NCI-H2227 (cell line): ENCODE data around the gene IZUMO4.

Source experiments
- DNase-seq: peaks from one replicate; lab custom pipeline; 2025; ENCODE audit not compliant: unreplicated experiment; lab: John Stamatoyannopoulos, UW

Gene IZUMO4

DNA sequence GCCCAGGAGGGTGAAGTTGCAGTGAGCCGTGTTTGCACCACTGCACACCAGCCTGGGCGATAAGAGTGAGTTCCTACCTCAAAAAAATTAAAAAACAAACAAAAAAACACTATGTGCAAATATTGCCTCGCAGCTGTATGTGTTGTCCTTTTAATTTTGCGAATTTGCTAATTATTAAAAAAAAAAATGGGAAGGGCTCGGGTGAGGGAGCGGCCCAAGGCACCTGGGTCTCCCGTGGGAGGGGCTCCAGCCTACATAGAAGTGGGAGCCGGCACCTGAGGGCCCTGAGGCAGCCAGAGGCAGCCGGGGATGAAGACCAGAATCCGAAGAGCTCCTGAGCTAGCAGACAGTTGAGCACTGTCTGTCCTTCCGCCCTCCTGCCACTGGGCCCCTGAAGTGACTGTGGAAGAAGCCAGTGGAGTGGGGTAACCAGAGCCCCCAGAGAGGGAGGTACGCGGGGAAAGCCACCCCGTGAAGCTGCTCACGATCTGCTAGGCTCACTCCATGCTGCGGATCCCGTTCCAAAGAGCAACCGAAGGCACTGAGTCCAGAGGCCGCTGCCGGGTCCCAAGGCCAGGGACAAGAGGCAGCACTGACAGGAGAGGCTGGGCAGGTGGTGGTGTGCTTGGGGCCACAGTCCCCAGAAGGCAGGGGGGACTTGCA lies 6.5 kb downstream of the IZUMO4 start:
- no peak for DNase-seq

DNA sequence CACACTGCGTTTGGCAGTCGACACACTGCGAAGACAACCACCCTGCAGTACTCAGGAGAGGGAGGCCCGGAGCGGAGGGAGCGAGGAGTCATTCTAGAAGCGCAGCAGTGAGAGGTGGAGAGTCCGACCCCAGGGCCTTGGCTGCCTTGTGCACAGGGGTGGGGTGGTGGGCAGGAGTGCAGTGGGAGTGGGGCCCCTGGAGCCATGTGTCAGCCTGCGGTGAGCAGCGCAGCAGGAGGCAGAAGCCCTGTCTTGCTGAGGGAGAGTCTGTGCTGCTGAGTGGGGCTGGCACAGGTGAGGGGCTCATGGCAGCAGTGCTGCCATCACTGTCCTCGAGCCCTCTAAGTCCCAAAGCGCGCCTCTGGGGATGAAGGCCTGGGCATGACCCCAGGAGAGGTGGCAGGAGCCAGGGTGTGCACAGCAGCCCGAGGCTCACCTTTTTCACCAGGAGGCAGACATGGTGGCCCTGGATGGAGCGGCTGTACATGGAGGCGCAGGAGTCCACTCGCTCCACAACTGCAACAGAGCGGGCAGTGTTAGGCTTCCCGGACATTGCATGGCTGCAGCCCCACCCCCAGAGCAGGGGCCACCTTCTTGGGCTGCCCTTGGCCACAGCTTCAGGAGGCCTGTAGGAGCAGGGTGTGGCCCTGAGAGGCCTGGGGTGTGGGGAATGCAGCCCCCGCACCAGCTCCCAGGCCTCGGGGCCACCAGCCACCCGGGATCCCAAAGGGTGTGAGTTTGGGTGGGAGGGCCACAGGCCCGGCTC lies 11.7 kb downstream of the IZUMO4 start:
- no peak for DNase-seq

DNA sequence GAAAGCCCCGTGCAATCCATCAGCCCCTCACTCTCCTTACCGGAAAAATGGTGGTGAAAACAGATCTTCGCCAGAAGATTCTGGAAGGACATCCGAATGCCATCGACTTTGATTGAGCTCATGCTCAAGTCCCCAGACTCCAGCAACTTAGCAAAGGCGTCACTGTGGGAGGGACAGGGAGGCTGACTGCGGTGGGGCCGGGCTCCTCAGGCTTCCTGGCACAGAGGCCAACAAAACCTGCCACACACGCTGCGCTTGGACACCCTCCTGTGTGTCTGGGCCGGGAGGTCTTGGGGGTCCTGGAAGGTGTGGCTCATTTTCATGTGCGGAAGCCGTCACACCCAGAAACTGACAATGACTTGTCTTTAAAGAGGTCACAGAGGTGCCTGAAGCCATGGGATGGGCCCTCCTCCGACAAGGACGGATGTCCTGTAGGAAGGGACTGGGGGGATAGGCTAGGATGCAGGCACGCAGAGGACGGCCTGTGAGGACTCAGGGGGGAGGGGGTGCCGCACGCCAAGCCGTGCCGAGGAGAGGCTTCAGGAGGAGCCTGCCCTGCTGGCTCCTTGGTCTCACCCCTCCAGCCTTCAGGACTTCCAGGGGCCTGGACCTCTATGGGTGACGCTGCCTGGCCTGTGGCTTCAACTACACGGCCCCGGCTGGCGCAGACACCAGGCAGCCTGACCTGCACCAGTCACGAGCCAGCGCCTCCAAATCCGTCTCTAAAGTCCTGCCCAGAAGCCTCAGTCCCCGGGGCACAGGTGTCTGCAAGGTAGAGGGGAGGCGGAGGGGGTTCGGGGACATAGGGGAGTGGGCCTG lies 12.5 kb downstream of the IZUMO4 start:
- DNase-seq: no peak

DNA sequence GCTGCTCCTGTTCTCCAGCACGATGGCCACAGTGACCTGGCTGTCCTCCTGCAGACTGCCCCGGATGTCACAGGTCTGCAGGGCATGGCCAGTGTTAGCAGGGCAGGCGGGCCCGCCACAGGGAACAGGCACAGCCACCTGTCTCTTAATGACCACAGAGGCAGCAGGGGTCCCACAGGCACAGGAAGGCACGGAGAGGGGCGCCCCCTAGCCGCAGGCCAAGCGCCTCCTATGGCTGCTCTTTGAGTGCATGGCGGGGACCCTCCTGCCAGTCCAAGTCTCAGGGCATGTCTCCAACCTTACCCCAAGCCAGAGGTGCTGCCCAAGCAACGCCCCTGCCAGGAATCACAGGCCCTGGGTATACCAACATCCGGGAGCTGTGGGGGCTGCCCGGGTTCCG lies 14.1 kb downstream of the IZUMO4 start:
- no peak for DNase-seq

DNA sequence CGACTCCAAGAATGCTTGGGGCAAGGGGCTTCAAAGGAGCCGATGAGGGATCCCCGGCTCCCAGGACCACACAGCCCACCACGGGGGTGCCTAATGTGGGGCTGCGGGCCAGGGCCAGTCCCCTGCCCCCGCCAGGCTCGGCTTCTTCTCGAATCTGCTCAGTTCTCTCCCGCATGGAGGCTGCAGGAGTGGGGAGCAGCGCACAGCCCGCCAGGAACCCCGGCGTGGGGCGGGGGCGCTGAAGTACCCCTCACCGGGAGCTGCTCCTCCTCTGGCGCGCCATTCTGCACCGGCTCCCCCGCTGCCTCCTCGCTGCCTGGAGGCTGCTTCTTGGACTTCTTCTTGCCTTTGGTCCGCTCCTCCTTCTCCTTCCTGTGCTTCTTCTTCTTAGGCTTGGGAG lies 14.7 kb downstream of the IZUMO4 start:
- DNase-seq: no peak

DNA sequence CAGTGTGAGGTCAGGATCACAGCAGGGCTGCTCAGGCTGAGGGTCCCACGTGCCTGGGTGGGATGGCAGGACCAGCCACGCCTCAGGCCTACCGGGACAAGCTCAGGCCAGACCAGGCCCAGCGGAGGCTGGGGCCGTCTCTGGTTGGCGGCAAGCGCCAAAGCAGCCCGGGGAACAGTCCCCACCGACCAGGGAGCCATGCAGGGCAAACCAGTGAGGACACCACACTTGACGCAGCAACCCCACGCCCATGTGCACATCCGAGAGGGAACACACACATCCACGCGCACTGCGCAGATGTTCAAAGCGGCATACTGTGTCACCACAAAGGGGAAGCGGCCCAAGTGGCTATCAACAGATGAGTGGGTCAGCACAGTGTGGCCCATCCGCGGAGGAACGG lies 15.2 kb downstream of the IZUMO4 start:
- no peak for DNase-seq

DNA sequence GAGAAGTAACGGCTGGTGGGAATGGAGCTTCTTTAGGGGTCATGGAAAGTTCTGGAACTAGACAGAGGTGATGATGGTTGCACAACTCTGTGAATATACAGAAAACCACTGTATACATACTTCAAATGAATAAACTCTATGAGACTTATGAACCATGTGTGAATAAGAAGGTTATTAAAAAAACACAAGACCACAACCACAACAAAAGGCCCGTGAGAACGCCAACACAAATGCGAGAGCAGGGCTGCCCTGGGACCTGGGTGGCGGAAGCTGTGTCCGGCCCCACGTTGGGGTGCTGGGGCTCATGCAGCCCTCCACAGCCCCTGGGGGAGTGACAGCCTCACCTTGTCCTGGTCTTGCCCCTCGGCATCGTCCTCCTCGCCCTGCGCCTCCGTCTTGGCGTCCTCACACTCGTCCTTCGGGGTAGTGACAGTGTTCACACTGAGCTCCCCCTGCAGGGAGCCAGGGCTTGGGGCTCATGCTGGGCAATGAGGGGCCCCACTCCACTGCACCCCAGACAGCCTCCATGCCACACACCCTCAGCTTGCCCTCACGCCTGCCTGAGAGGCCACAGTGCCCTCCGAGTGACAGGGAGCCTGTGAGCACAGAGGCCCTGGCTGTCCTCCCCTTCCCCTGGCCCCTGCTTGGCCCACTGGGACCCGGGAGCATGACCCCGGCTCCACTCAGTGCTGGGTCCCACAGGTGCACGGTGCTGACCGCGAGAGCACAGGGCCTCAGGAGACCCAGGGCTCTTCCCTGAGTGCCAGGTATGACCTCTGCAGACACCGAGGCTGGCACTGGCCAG lies 16.0 kb downstream of the IZUMO4 start:
- DNase-seq: no peak

DNA sequence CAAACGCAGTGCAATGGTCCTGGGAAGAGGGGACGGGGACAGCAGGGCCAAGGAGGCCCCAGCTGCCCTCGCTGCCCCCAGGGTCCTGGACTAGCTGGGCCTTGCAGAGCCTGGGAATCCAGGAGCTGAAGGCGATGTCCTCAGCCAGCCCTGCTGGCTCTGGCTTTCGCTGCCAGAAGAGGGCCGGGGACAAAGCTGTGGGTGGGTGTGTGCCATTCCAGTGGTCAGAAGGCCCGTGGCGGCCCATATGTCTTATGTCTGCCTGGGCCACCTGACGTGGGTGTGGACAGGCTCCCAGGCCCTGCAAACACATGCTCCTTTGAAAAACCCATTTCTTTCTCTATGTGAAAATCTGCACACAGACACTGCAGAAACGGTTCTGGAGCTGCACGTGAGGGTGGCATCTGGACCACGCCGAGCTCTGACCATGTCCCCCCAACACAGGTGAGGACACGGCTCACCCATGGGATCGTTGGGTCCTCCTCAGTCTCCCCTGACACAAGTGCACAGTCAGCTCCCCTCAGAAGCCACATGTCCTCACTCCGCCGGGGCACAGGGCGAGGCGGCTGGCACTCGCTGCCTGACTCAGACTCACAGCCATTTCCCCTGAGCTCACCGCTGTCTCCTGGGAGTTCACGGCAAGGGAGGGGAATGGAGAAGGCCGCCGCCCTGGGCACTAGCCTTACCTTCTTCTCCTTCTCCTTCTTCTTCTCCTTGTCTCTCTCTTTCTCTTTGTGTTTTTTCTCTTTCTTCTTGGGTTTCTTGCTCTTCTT lies 16.9 kb downstream of the IZUMO4 start:
- no peak for DNase-seq

DNA sequence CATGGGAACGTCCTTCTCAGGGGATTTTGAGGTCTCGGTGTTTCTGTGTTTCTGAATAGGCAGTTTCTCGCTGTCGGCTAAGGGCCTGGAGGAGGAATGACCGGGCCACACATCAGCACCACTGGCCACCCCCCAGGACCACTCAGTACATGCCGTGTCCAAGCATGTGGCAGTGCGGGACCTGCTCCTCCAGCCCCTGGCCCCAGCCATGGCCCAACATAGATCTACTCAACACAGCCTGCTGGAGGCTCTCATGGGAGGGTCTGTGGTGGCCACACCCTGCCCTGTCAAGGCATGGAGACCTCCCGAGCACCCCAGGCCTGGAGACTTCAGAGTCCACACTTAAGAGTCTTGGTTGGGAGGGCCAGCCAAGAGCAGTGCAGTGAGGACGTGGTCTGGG lies 17.5 kb downstream of the IZUMO4 start:
- DNase-seq: no peak

DNA sequence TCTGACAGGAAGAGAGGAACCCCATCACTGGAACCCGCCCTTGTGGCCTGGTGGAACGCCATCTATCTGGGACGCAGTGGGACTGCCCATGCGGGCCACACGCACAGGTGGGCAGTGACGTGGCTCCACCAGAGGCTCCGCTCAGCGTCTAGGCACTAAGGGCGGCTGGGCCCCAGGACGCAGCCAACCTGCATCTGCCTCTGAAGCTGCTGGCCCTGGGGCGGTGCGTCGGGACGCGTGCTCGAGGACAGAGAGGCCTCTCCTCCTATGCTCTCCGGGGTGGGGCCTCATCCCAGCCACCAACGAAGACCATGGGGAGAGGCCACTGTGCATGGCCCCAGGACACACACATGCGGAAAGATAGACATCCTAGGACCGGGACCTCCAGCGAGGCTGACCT lies 18.1 kb downstream of the IZUMO4 start:
- DNase-seq: no peak

DNA sequence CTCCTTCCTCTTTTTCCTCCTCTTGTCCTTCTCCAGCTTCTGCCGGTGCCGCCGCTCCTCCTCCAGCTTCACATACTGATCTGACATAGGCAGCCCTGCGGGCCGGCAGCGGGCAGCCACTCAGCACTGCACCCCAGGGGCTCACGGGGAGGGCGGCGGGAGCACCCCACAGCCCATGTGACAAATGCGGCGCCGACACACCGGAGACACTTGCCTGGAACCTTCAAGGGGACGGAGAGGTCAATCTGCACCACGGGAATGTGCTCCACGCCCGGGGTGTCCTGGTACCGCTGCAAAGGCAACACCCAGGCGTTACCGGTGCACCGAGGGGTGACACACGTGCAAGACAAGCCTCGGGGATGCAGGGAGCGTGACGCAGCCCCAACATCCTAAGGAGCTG lies 18.6 kb downstream of the IZUMO4 start:
- no peak for DNase-seq

DNA sequence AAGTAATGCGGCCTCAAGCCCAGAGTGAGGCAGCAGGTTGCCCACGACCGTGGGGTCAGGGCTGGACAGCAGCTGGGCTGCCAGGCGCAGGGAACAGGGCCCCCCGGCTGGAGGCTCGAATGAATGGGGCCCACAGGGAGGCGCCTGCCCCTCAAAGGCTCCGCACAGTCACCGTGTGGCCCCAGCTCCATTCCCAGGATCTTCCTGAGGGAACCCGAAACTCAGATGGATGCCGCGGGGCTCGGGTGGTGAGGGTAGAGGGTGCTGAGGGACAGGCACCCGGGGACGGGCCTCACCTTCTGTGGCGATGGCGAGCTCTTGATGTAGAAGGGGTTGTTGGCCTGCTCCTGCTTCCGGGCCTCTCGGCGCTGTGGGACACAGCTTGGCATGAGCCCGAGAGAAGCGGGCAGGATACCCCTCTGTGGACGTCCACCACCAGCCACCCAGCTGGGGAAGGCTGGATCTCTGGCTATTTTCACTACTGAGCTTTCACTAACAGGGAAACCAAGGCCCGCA lies 19.3 kb downstream of the IZUMO4 start:
- DNase-seq: no peak

DNA sequence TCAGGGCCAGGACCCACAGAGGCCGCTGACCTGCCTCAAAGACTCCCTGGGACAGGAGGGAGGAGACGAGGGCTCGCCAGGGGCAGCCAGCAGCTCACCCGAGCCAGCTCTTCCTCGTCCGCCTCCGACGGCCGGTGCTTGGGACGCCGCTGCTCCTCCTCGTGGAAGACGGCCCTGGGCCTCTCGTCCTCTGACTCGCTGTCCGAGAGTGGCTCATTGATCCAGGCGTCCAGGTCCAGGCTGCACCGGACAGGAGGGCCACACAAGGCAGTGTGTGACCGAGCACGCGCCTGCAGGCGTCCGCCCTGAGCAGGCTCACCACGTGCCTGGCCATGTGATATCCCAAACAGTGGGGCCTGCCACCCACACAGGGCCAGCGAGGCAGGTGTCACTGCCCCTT lies 19.8 kb downstream of the IZUMO4 start:
- DNase-seq: no peak

DNA sequence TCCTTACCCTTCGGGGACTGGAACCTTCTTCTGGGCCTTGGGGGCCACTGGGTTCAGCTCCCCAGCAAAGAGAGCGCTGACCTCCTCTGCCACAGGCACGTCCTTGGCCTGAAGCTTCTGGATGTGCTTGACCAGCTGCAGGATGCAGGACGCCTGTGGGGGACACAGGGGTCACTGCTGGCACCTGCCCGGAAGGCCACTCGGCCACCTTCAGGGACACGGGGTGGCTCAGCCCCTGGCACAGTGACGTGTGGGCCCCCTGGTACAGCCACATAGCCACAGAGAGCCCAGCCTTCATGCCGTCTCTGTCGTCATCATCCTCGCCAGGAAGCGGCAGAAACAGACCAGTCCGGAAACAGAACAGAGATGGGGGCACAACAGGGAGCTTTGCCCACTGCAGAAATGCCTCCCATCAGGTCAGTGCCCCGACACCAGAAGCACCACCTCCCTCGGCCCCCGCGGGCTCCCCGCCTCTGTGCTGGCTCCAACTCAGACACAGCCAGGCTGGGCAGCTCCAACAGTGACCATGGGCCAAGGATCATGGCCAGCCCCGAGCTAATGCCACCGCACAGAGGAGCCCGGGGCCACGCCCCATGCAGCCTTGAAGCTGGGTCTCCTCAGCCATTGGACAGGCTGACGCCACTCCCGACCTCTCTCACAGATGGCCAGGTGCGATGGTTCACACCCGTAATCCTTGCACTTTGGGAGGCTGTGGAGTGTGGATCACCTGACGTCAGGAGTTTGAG lies 20.7 kb downstream of the IZUMO4 start:
- DNase-seq: no peak

DNA sequence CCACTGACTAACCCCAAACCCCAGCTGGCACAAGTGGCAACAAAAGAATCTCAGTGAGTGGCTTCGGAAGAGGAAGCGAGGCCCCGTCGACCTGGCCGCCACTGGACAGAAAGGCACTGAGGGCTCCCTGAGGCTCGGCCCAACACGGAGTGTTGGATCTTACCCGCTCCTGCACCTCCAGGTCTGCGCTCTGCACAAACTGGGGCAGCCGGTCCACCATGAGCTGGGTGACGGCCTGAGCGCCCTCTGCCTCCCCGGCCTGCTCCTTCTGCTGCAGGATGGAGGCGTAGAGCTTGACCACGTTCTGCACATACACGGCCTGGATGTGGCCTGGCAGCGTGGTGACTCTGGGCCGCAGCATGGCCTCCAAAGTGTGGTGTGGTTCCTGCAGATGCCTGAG lies 21.7 kb downstream of the IZUMO4 start:
- no peak for DNase-seq

DNA sequence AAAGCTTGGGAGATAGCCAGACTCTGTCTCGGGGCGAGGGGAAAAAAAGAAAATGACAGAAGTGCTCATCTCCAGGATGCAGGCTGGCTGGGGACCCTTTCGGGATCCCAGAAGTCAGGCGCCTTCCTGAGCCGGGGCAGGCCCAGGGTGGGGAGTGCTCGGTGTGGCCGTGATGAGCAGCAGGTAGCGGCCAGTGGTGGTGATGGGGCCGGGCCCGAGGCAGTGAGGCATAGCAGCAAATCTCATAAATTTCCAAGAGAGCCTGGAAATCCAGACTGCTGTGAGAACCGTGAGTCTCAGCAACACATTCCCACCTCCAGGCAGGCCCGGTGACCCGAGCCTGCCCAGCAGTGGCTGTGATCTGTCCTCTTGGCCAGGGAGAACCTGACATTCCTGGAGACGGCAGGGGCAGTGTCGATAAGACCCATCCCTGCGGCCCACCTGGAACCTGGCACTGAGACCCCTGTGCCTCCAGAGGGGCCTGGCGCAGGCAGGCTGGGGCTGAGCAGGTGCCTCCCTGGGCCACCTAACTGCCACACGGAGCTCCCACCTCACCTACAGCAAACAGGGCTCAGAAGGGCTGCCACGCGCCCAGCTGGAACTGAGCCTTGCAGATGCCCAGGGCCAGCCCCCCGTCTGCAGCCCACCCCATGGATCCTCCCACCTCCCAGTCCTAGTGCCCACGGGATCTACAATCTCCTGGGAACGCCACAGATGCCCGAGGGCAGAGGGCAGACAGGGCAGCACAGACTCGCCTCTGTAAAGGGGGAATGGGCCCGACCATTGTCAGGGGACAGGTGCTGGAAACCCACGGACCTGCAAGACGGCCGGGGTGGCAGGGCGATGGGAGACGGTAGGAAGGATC lies 23.4 kb downstream of the IZUMO4 start:
- DNase-seq: no peak

DNA sequence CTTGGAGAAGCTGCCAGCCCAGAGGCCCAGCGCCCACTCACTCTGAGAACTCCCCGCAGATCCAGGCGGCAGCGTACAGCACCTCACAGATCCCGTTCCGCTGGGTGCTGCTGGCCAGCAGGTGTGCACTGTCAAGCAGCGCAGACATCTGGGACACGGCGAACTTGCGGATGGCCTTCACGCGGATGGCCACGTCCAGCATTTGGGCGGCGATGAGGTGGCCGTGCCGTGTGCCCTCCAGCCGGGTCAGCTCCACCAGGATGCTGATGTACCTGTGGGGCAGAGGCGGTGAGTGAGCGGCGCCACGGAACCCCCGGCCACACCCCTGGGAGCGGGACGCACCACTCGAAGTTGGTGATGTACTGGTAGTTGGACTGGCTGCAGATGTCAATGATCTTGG lies 24.1 kb downstream of the IZUMO4 start:
- no peak for DNase-seq

DNA sequence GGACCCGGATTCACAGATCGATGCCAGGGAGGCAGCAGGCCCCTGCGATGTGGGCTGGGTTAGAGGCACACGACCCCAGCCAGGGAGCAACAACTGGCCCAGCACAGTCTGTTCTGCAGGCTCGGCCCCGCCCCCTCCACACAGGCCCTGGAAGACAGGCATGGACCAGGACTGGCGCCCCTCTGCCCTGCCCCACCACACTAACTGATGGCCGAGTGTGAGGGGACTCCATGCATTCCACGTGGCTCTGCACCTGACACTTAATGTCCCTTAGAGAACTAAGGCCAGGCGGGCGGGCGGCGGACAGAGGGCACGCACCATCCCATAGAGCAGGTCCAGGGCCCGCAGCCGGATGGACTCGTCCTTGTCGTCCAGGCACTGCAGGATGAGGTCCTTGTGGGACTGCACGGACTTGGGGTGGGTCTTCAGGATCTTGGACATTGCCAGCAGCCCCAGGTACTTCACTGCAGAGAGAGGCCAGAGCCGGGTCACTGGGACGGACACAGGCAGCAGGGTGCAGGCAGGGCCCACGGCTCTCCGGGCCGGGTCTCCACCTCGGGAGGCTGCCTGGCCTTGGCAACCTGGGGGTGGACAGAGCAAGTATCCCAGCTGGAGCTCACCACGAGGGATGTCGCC lies 24.8 kb downstream of the IZUMO4 start:
- no peak for DNase-seq
